GM21529 (cell line): ENCODE data around the gene TMEFF1.

Experiments used
- ATAC-seq: cut with Tn5 transposase; IDR thresholded peaks from one replicate; pipeline ENCODE4 v1.9.1; 2021; ENCODE audit not compliant: unreplicated experiment

TMEFF1 gene

GRCh38 chr9:100445903-100446549 lies 26.9 kb upstream of the TMEFF1 start:
- ATAC-seq: no peak

- no peak for ATAC-seq
Observed at GRCh38 chr9:100447041-100447440, 25.9 kb upstream of the TMEFF1 start.

GRCh38 chr9:100448266-100448665 lies 24.7 kb upstream of the TMEFF1 start:
- no peak for ATAC-seq

GRCh38 chr9:100449420-100449819 lies 23.5 kb upstream of the TMEFF1 start:
- ATAC-seq: peak; percentile 60

- no peak for ATAC-seq
Observed at GRCh38 chr9:100452894-100453293, 20.1 kb upstream of the TMEFF1 start.

- ATAC-seq: no peak
Observed at GRCh38 chr9:100455470-100455869, 17.5 kb upstream of the TMEFF1 start.

- no peak for ATAC-seq
Observed at GRCh38 chr9:100457517-100457916, 15.4 kb upstream of the TMEFF1 start.

- ATAC-seq: no peak
Observed at GRCh38 chr9:100459963-100460362, 13.0 kb upstream of the TMEFF1 start.

- no peak for ATAC-seq
Observed at GRCh38 chr9:100465274-100465673, 7.7 kb upstream of the TMEFF1 start.

GRCh38 chr9:100465761-100466160 lies 7.2 kb upstream of the TMEFF1 start:
- no peak for ATAC-seq

- no peak for ATAC-seq
Observed at GRCh38 chr9:100466171-100466828, 6.6 kb upstream of the TMEFF1 start.

- no peak for ATAC-seq
Observed at GRCh38 chr9:100466829-100467221, 6.1 kb upstream of the TMEFF1 start.

- no peak for ATAC-seq
Observed at GRCh38 chr9:100468041-100468440, 4.9 kb upstream of the TMEFF1 start.

- ATAC-seq: no peak
Observed at GRCh38 chr9:100472268-100472667, 681 bp upstream of the TMEFF1 start.

GRCh38 chr9:100473276-100474081 lies 530 bp downstream of the TMEFF1 start:
- ATAC-seq: peak; percentile 57

GRCh38 chr9:100474082-100474923 lies 1.4 kb downstream of the TMEFF1 start:
- ATAC-seq: no peak

GRCh38 chr9:100474924-100475276 lies 2.0 kb downstream of the TMEFF1 start:
- ATAC-seq: no peak

GRCh38 chr9:100477241-100477640 lies 4.3 kb downstream of the TMEFF1 start:
- no peak for ATAC-seq

- no peak for ATAC-seq
Observed at GRCh38 chr9:100478192-100478591, 5.2 kb downstream of the TMEFF1 start.

GRCh38 chr9:100479820-100480219 lies 6.9 kb downstream of the TMEFF1 start:
- ATAC-seq: no peak

- ATAC-seq: no peak
Observed at GRCh38 chr9:100485196-100485595, 12.2 kb downstream of the TMEFF1 start.
